Neural progenitor cell (in vitro differentiated cells): Measurements from ENCODE around the gene CLDN18. TPM values are rescaled to one million over a fixed set of nuclear protein-coding genes. Genes with fewer than 3 reads are reported as not detected.

ENCODE experiments used
- DNase-seq: peaks from one replicate; pipeline ENCODE4 v3.0.0-alpha.2; 2016; ENCODE audit warnings: low spot score
- H2AFZ ChIP-seq: fragments of 200-600 bp; sonication (generic); replicated peaks from 2 replicates; pipeline ENCODE4 v1.6.1; 2016; ENCODE audit warnings: antibody characterized with exemption
- H3F3A ChIP-seq: fragments of 200-600 bp; sonication (generic); 2 replicates; pipeline ENCODE4 v1.6.1; 2016; ENCODE audit warnings: antibody characterized with exemption, low read depth
- H3K27ac ChIP-seq: fragments of 200-600 bp; sonication (generic); 2 replicates; pipeline ENCODE4 v1.5.1; 2016; ENCODE audit warnings: mild to moderate bottlenecking
- H3K27me3 ChIP-seq: fragments of 200-600 bp; sonication (generic); 2 replicates; pipeline ENCODE4 v1.6.1; 2016; ENCODE audit warnings: mild to moderate bottlenecking, moderate library complexity
- H3K36me3 ChIP-seq: fragments of 200-600 bp; sonication (generic); 2 replicates; pipeline ENCODE4 v1.5.1; 2016
- H3K4me1 ChIP-seq: fragments of 200-600 bp; sonication (generic); 2 replicates; pipeline ENCODE4 v1.6.1; 2016; ENCODE audit warnings: mixed run types
- H3K4me2 ChIP-seq: fragments of 200-600 bp; sonication (generic); 2 replicates; pipeline ENCODE4 v1.6.1; 2016
- H3K4me3 ChIP-seq: fragments of 200-600 bp; sonication (generic); 2 replicates; pipeline ENCODE4 v1.5.1; 2016
- H3K79me2 ChIP-seq: fragments of 200-600 bp; sonication (generic); 2 replicates; pipeline ENCODE4 v1.6.1; 2016; ENCODE audit warnings: low read depth
- H3K9ac ChIP-seq: fragments of 200-600 bp; sonication (generic); 2 replicates; pipeline ENCODE4 v1.6.1; 2016
- H3K9me3 ChIP-seq: fragments of 200-600 bp; sonication (generic); 2 replicates; pipeline ENCODE4 v1.5.1; 2016; ENCODE audit warnings: low read depth
- H4K20me1 ChIP-seq: fragments of 200-600 bp; sonication (generic); 2 replicates; pipeline ENCODE4 v1.6.1; 2016; ENCODE audit warnings: low read depth
- H3K27ac Mint-ChIP-seq: 3 replicates; pipeline ENCODE4 v1.8.0; 2021; ENCODE audit warnings: mixed read lengths
- H3K27me3 Mint-ChIP-seq: 2 replicates; pipeline ENCODE4 v1.8.0; 2022; ENCODE audit warnings: low read depth, mild to moderate bottlenecking, inconsistent platforms, moderate library complexity, mixed read lengths; ENCODE audit not compliant: insufficient read depth
- H3K36me3 Mint-ChIP-seq: 3 replicates; pipeline ENCODE4 v1.8.0; 2021; ENCODE audit warnings: mixed read lengths
- H3K4me1 Mint-ChIP-seq: 3 replicates; pipeline ENCODE4 v1.8.0; 2021; ENCODE audit warnings: mixed read lengths
- H3K4me3 Mint-ChIP-seq: 3 replicates; pipeline ENCODE4 v1.8.0; 2021; ENCODE audit warnings: mild to moderate bottlenecking, moderate library complexity, mixed read lengths
- H3K9me3 Mint-ChIP-seq: 3 replicates; pipeline ENCODE4 v1.8.0; 2020; ENCODE audit warnings: mixed read lengths
- EZH2 ChIP-seq: fragments of 200-600 bp; sonication (generic); IDR thresholded peaks from 2 replicates; pipeline ENCODE4 v1.6.1; 2017; ENCODE audit warnings: antibody characterized with exemption, mild to moderate bottlenecking, moderate library complexity
- EZH2phosphoT487 ChIP-seq: fragments of 200-600 bp; sonication (generic); IDR thresholded peaks from 2 replicates; pipeline ENCODE4 v1.6.1; 2017; ENCODE audit warnings: antibody characterized with exemption
- total RNA-seq: library from RNA; depleted of rRNA; stranded (reverse); fragments of >200 nt; gene quantifications from 2 replicates; pipeline ENCODE4 v1.2.3, GENCODE V29; 2015; ENCODE audit warnings: low replicate concordance
- TF ChIP-seq, protein P1 (sequence below): fragments of 200-600 bp; sonication (generic); IDR thresholded peaks from 2 replicates; pipeline ENCODE4 v1.5.1; 2017; ENCODE audit warnings: antibody characterized with exemption, mild to moderate bottlenecking

Gene CLDN18
- total RNA-seq, 1 donor from 2014 or later = not detected

DNA sequence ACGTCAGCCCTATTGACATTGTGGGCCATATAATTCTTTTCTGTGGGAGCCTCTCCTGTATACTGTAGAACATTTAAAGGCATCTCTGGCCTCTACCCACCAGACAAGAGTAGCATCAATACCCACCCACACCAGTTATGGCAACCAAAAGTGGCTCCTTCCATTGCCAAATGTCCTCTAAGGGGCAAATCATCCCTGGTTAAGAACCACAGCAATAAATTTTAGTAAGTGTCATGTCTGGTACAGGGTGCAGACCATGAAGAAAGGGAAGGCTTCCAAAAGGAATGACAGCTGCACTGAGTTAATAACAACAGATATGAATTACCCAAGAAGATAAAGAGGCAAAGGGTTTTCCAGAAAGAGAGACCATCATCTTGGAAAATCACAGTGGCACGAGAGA lies 6.9 kb upstream of the CLDN18 start:
- H3K36me3 ChIP-seq = no peaks in the 10 kb centered on the region
- Mint-ChIP-seq H3K4me1 (no peaks in the 10 kb centered on the region), H3K4me3 (no peak overlapping the region), H3K27me3 (peaks cover 5% of the 10 kb centered on the region), H3K36me3 (no peaks in the 10 kb centered on the region), H3K27ac (no peak overlapping the region), H3K9me3 (no peaks in the 10 kb centered on the region)
- H3K27ac ChIP-seq = no peak overlapping the region
- DNase-seq = no peak
- H3K9ac ChIP-seq = no peak overlapping the region
- H3K9me3 ChIP-seq = no peaks in the 10 kb centered on the region
- H3K4me3 ChIP-seq = no peak overlapping the region
- H3K4me2 ChIP-seq = no peak overlapping the region
- H2AFZ ChIP-seq = no peak overlapping the region
- H3F3A ChIP-seq = no peaks in the 10 kb centered on the region
- H4K20me1 ChIP-seq = no peaks in the 10 kb centered on the region
- no peaks in the 10 kb centered on the region for H3K4me1 ChIP-seq
- H3K27me3 ChIP-seq = no peaks in the 10 kb centered on the region
- TF ChIP-seq EZH2phosphoT487 (no peak), EZH2 (no peak)
- TF ChIP-seq, protein P1, sequence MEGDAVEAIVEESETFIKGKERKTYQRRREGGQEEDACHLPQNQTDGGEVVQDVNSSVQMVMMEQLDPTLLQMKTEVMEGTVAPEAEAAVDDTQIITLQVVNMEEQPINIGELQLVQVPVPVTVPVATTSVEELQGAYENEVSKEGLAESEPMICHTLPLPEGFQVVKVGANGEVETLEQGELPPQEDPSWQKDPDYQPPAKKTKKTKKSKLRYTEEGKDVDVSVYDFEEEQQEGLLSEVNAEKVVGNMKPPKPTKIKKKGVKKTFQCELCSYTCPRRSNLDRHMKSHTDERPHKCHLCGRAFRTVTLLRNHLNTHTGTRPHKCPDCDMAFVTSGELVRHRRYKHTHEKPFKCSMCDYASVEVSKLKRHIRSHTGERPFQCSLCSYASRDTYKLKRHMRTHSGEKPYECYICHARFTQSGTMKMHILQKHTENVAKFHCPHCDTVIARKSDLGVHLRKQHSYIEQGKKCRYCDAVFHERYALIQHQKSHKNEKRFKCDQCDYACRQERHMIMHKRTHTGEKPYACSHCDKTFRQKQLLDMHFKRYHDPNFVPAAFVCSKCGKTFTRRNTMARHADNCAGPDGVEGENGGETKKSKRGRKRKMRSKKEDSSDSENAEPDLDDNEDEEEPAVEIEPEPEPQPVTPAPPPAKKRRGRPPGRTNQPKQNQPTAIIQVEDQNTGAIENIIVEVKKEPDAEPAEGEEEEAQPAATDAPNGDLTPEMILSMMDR = no peak
- H3K79me2 ChIP-seq = no peaks in the 10 kb centered on the region

DNA sequence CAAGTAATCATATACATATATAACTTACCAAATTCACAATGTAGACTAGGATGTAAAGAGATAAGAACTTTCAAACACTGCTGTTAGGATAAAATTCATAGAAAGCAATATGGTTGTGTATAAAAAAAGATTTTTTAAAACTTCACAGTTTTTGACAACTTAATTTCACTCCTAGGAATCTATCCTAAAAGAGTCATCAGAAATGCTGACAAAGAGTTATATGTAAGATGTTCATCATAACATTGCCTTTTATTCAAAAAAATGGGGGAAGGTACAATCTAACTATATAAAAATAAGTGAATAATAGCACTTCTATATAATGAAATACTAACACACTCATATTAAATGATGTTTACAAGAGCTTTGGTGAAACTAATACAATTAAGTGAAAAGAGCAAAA lies 4.3 kb upstream of the CLDN18 start:
- no peaks in the 10 kb centered on the region for H3K4me1 Mint-ChIP-seq
- Histone ChIP-seq H3F3A (no peaks in the 10 kb centered on the region), H3K36me3 (no peaks in the 10 kb centered on the region), H3K9me3 (no peaks in the 10 kb centered on the region), H3K9ac (no peak overlapping the region), H3K79me2 (no peaks in the 10 kb centered on the region), H4K20me1 (no peaks in the 10 kb centered on the region), H3K4me3 (no peak overlapping the region), H2AFZ (no peak overlapping the region), H3K4me1 (no peaks in the 10 kb centered on the region), H3K27ac (no peak overlapping the region), H3K27me3 (no peaks in the 10 kb centered on the region), H3K4me2 (no peak overlapping the region)
- no peak overlapping the region for H3K27ac Mint-ChIP-seq
- no peaks in the 10 kb centered on the region for H3K36me3 Mint-ChIP-seq
- no peak for DNase-seq
- H3K9me3 Mint-ChIP-seq = no peaks in the 10 kb centered on the region
- H3K4me3 Mint-ChIP-seq = no peak overlapping the region
- peaks cover 3% of the 10 kb centered on the region for H3K27me3 Mint-ChIP-seq
- TF ChIP-seq EZH2 = no peak
- TF ChIP-seq, protein P1 = no peak
- no peak for TF ChIP-seq EZH2phosphoT487

DNA sequence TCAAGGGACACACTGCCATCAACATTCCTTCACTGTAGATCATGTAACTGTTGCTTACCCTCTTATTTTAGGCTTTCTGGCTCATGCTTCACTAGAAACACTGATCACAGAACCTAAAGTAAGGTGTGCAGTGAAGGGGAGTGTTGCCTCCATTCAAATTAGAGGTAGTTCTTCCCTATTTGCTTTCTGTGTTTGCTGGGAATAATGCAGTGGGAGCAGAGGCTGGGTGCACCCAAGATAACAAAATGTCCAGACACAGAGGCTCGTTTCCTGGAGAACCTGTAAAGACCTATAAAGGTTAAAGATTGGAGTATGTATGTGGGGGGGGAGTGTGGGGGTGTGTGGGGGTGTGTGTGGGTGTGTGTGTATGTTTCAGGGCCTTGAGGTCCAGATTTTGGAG lies 2.1 kb upstream of the CLDN18 start:
- no peak overlapping the region for H3K27ac Mint-ChIP-seq
- H3K4me1 ChIP-seq = no peaks in the 10 kb centered on the region
- peaks cover 16% of the 10 kb centered on the region for H3K4me1 Mint-ChIP-seq

More for the DNA sequence above, 2.1 kb upstream of the CLDN18 start:
- no peaks in the 10 kb centered on the region for H3K36me3 Mint-ChIP-seq
- no peak overlapping the region for H3K9ac ChIP-seq
- no peak for DNase-seq
- H4K20me1 ChIP-seq = no peaks in the 10 kb centered on the region
- no peaks in the 10 kb centered on the region for H3K79me2 ChIP-seq
- H3K27me3 ChIP-seq = no peaks in the 10 kb centered on the region
- H3K9me3 ChIP-seq = no peaks in the 10 kb centered on the region
- H3K36me3 ChIP-seq = no peaks in the 10 kb centered on the region
- H3K9me3 Mint-ChIP-seq = no peaks in the 10 kb centered on the region
- peaks cover 3% of the 10 kb centered on the region for H3K27me3 Mint-ChIP-seq
- no peak overlapping the region for H3K4me2 ChIP-seq
- no peak overlapping the region for H2AFZ ChIP-seq
- H3F3A ChIP-seq = no peaks in the 10 kb centered on the region
- H3K27ac ChIP-seq = no peak overlapping the region
- H3K4me3 ChIP-seq = no peak overlapping the region
- no peak for TF ChIP-seq EZH2
- TF ChIP-seq, protein P1 = no peak
- TF ChIP-seq EZH2phosphoT487 = no peak
- no peak overlapping the region for H3K4me3 Mint-ChIP-seq
